T-helper 9 cell (primary cell): ENCODE data around the gene PF4V1.
"Not testable (repeated sequence)": the region's sequence is repeated elsewhere in the genome, so short reads cannot be mapped to it uniquely, and the experiment has no call there.

Source experiments
- DNase-seq: peaks from one replicate; pipeline ENCODE4 v3.0.0-alpha.2; 2020

Gene PF4V1

DNA sequence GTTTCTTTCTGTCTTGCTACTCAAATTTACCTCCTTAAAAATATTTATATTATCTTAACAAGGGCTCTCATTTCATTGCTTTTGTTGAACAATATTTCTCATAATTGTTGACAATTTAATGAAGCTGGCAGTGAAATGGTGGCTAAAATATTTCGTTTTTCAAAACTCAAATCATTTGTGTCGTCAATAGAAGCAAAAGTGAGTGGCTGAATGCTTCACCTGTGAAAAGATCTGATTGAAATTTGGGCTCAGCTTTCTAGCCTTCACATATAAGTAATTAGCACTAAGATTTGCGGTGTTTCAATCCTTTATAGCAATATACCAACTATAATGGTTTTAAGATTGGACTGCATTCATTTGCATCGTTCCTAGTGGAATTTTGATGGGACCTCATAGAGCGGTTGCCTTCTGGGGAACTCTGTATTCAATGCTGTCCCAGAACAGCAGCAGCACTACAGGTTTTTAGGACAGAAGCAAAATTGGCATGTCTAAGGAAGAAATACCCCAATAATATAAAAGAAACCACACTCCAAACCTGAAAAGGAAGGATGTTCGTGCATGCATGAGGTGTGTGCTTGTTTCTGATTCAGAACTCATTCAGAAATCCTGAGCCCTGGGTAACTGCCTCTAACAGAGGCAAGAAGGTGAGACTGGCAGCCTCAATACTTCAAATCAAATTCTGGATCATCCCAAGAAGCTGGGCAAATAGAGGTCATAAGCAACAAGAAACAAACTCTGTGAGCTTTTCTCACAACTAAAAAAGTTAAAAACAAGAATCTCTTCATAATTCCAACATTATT, 18.6 kb downstream of the PF4V1 start:
- DNase-seq, result no peak

DNA sequence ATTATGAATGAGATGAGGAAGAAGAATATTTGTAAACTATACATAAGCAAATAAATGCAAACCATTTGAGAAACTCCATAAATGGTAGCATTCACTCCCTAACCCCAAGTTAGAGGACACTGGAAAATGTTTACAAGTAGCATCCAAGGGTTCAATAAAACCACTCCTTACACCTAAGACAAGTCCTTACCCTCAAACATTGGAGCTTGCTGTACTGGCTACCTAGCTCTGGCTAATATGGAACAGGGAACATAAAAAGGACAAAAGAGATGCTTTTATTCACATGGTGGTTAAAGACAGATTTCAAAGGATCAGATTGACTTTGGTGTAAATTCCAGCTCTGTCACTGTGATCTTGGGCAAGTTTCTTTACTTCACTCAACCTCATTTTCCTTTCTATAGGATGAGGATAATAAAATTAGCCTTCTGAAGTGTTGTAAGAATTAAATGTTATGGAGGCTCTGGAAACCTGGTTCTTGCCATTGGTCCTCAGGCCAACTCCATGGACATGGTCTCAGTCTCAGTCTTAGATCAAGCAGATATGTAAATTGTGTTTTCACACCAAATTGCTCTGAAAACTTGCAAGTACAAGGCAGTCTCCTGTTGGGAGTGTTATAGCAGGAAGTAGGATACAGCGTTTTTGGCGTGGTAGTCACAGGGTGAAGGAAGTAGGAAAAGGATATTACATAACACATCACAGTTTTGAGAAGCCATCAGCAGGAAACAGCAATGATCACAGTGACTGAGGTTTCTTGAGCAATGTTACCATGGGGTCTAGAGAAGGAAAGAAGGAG, 19.4 kb downstream of the PF4V1 start:
- DNase-seq, result no peak

DNA sequence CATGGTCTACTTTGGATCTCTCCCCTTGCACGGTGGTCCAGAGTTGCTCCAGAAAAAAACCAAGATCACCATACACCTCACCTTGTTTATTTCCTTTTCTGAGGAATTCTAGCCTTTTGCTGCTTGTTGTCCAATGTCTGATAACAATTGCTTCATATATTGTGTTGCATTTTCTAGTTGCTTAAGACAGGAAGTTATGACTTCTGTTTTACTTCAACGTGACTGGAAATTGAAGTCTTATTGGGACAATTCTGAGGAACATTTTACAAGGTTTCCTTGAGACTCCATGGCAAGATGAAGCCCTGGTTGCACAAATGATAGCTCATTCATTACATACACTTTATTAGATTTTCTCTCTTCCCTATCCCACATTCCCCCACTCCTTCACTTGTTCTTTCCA, 21.3 kb downstream of the PF4V1 start:
- no peak for DNase-seq

DNA sequence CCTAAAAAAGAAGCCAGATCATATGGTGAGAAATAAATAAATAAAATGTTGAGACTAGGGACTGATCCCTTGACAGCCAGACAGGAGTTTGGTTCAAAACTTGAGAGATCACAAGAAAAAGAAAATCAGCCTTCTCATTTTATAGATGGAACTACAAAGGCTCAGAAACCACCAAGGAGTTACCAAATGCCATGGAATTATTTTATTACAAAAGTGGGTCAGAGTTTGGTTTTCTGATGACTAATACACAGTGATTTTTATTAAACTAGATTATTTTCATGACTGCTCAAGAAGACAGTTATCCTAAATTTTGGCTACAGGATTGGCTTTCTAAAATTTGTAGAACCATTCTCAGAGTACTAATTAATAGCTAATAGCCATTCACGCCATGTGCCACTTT, 22.3 kb downstream of the PF4V1 start:
- DNase-seq, result no peak

DNA sequence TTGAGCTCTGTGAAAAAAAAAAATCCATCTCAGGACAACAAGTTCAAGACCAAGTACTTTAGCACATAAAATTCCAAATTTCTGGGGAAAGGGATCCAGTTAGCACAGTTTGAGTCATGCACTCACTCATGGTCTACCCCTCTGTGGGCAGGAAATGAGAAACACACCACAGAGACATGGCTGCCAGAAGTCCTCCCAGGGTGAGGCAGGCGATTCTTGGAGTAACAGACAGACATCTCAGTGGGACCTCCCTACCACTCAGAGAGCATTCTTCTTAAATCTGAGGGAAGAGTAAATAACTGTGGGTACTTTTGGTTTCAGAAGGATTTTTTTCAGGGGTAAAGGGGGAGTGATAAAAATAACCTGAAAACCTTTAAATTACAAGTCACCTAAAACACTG, 30.2 kb downstream of the PF4V1 start:
- DNase-seq, result no peak

DNA sequence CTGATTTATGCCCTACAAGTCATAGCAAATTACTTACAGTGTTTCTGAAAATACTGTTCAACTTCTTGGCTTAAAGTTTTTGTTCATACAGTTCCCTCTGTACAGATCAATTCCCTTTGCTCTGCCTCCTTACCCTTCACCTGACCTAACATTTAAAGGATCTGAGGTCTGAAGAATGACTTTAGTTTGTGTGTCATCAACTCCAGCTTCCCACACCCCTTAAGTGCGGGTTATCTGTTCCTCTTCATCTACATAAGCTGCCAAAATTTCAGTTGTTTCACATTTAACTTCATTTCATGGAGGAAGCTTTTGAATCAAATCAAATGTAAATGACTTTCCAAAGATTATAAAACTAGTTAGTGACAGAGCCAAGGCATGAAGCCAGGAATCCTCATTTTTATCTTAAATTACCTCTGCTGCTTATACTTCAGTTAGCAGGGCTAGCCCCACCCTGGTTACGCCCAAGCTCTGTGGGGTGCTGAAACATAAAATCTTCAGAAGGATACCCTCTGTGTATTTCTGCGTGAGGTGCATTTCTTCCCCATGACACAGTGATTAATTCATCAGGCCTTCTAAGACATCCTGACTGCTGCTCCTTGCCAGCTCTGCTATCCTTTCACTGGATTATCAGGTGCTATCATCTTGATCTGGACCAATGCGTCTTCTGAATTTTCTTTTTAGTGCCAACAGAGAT, 32.6 kb downstream of the PF4V1 start:
- no peak for DNase-seq

DNA sequence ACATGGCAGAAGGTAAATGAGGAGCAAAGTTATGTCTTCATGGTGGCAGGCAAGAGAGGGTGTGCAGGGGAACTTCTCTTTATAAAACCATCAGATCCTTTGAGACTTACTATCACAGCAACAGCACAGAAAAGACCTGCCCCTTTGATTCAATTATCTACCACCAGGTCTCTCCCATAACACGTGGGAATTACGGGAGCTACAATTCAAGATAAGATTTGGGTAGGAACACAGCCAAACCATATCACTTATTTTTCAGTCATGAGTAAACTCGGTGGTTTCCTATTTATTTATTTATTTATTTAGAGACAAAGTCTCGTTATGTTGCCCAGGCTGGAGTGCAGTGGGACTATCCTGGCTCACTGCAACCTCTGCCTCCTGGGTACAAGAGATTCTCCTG, 38.2 kb downstream of the PF4V1 start:
- DNase-seq, result no peak

DNA sequence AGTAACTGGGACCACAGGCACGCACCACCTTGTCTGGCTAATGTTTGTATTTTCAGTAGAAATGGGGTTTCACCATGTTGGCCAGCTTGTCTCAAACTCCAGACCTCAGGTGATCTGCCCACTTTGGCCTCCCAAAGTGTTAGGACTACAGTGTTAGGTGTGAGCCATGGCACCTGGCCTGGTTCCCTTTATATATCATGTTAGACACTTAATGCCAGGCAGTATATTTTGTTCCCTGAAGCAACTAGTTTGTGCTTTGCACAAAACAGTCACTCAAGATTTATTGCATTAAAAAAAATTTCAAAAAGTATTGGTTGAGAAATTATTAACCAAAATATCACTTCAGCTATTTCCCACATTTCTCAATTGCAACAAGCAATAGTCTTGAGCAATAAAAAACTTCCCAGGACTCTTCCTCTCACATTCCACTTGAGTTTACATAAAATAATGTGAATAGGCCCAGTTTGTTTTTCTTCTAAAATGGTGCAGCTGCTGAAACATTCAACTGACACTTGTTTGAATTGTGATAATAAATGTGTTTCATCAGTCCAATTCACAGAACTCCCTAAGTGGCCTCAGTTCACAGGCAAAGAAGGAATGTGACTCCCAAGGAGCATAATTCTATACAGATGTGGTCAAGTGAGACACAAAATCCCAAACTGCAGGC, 38.8 kb downstream of the PF4V1 start:
- DNase-seq, result no peak

DNA sequence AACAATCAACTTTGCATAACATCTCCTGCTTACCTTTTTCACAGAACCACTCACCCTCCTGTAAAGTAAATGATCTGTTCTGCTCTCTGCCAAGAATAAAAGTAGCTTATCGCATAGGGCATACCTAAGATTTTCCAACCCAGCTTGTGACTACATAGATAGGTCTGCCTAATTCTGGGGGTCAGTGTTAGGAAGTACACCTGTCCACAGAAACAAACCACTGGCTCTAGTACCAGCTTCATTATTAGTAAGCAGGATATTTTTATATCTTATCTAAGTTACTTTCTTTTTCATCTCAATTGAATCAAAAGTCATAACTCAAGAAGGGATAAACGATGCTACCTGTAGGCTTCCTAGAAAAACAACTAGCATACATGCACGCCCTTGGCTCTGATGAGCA, 39.9 kb downstream of the PF4V1 start:
- no peak for DNase-seq

DNA sequence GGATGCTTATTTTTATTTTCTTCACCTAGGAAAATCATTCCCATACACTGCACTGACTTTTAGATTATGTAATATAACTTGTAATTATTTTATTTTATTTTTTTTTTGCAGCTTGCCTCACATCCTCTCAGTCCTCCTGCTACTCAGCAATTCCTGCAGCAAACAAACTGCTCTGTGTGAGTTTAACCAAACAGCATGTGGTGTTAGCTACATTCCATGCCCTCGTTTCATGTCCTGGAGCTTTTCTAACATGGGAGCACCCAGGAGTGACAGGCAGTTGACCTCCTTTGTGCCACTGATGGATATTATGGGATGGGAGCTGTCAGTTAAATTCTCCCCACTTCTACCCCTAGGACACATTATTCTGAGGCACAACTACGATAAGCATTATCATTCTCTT, 40.9 kb downstream of the PF4V1 start:
- no peak for DNase-seq

DNA sequence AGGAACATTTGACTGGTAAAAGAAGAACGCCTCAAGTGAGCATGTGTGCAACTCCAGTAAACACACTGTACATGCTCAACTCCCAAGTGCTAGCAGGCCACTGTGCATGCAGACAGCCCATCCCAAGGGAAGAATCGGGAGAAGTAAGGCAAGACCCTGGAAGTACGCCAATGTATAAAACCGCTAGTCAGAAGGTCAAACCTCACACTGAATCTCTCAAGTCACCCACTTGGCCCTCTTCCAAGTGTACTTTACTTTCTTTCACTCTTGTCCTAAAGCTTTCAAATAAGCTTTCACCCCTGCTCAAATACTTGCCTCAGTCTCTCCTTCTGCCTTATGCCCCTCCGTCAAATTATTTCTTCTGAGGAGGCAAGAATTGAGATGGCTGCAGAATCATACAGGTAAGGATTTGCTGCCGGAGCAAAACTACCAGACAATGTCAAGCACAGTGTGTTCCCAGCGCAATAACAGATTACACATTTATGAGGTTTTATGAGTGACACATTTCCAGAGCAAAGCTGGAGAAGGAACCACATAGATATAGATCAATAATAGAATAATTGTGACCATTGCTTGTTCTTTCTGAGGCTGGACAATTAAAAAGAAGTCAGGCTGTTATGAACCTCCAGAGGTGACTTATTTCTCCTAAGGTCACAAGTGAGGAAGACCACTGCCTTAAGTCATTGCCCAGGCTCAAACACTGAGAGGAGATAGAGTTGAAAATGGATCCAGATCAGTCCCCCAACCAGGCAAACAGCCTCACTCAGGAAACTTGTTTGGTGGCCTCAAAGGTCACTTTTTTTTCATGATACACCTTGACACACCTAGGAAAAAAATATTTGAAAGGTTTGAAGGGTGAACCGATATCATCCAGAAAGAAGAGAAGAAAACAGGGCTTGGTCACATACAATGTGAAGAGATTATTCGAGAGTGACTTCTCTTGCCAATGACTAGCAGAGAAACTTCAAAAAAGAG, 42.4 kb downstream of the PF4V1 start:
- DNase-seq, result no peak

DNA sequence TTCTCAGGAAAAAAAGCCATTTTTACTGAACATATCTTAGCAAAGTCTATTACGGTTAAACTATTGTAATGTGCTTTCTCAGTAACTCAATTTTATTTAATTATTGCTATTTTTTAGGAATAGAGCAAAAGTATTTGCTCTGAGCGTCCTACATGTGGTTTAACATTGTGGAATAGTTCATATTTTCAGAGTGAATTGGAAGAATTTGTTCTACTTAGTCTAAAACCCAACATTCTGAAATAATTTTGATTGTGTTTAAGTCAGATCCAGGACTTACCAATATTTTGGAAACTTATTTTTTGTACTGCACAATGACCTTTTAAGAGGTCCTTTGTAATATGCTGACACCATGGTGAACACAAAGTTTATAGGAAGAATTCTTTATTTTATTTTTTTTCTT, 43.3 kb downstream of the PF4V1 start:
- DNase-seq, result no peak

DNA sequence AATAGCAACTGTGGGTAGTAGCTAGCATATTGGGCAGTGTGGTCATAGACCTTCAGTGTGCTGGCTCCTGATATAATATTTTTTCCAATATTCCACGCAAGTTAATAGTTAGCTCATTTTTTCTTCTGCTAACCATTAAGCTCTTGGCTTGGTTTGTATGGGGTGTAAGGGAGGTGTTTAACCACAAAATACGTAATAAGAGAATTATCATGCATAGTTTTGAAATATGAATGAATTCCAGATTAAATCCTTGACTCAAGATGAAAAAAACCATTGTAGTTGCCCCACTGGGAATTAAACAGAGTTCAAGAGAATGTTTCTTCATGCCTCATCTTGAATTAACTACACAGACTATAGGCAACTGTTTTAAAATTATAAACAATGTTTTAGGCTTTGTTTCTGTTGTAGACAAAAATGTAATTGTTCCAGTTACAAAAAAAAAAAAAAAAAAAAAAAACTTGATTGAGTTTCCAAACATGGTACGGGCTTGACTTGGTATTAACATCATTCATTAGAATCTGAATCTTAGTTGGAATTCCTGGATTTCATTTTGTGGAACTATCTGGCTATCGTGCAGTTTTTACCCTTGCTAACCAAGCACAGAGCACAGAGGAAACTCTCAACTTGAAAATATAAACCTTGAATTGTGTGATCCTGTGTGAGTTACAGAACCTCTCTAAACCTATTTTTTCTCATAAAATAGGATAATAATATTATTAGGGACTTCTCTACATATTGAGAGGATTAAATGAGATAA, 44.5 kb downstream of the PF4V1 start:
- DNase-seq, result no peak

DNA sequence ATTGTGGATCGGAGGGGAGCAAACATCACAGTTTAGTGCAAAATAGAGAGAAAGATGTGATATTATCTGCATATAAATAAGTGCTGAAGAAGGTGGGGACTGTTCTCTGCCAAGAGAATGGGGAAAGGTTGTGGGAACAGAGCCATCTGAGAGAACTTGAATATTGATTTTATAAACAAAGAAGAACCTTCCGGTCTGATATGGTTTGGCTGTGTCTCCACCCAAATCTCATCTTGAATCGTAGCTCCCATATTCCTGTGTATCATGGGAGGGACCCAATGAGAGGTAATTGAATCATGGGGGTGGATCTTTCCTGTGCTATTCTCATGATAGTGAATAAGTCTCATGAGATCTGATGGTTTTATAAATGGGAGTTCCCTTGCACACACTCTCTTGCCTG, 46.2 kb downstream of the PF4V1 start:
- not testable (repeated sequence) for DNase-seq

DNA sequence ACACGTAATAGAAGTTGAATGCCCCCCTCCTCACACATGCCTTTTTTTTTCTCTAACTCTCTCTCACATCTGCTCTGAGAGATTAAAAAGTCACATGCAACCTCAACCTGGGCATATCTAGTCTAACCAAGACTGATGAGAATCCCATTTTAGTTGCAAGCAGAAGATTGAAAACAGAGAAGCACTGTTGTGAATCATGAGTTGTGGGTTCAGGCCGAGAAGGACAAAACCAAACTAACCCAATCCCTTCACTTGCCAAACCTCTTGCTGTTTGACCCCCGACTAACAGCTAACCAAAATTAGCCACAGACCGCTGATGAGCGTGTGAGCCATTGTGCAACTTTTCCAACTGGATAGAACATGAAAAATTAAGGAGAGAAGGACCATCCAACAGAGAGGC, 47.9 kb downstream of the PF4V1 start:
- DNase-seq, result no peak

DNA sequence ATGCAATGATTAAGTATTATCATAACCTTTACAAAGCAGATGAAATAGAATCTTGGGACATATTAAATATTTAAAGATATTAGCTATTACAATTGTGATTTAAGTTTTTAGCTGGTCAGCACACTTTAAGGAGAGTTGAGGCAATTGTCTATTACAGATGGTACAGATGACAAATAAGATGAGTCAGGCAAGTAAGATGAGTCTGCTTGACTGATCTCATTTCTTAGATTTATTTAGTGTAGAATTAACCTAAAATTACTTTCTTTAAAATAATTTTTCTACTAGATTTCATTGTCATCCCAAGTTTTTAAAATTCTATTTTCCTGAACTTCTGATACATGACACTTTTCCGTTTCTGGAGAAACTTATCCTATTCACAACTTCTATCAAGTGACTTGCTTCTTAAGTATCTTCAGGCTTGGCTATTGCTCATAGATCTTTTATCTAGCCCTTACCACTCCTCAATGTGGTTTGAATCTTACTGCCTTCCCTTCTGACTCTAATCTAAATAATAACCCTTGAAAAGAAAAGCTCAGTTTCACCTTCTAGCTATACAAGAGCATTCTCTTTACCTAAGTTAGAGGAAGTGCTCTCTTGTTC, 49.0 kb downstream of the PF4V1 start:
- DNase-seq, result no peak

DNA sequence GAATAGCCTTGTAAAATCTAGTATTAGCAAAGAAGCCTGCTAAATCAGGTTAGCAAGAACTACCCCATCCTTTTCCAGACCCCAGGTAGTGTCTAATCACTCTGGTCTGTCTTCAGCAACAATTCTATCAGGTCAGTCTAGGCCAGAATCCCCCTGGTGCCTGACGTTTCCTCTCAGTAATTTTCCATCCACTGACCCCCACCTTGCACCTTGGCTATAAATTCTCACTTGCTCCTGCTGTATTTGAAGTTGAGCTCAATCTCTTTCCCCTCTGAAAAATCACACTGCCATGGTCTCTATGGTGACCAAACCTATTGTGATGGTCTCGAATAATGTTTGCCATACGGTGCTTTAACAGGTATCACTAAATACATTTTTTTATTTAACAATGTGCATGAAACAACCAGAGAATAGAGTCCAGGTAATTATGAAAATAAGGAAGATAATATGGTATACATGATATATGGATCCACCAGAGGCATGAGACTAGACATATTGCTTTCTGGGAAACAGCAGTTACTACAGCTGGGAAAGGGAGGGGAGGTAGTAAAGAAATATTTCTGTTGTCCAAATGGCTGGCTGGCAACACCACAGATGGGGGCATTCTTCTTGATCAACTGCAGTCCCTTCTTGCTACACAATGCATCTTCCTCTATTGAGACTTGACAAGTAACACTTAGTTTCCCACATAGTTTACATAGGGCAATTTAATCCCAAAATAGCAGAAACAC, 49.9 kb downstream of the PF4V1 start:
- DNase-seq, result no peak
